Measurements from ENCODE around the gene CFAP20DC.

Gene CFAP20DC

GRCh38 chr3:58799271-58799670 is 250.6 kb downstream of the CFAP20DC start:
- Histone ChIP-seq H3K4me3 (ENCODE audit: low read length) (no peak overlapping the region), H3K27me3 (replicated peaks; ENCODE audit: insufficient read depth, low read length) (no peaks in the 10 kb centered on the region), H3K36me3 (replicated peaks; ENCODE audit: insufficient read depth, low read length) (no peaks in the 10 kb centered on the region), H4K20me1 (ENCODE audit: insufficient read depth, low read length) (no peaks in the 10 kb centered on the region), H3K9me2 (replicated peaks; ENCODE audit: insufficient read depth, low read length) (no peaks in the 10 kb centered on the region), H3K27ac (ENCODE audit: low read length) (no peak overlapping the region), H3F3A (ENCODE audit: insufficient read depth, low read length) (no peaks in the 10 kb centered on the region), H3K79me2 (ENCODE audit: low read length) (no peaks in the 10 kb centered on the region), H3K9me3 (replicated peaks; ENCODE audit: insufficient read depth, low read length) (no peaks in the 10 kb centered on the region), H3K9ac (ENCODE audit: low read length) (no peak overlapping the region), H3K4me2 (ENCODE audit: low read depth, low read length) (no peak overlapping the region), H3K4me1 (ENCODE audit: low read length) (no peaks in the 10 kb centered on the region), H2AFZ (ENCODE audit: low read length) (no peak overlapping the region)
- no peak for DNase-seq
- TF ChIP-seq EZH2 (optimal IDR thresholded peaks at IDR 0.05; ENCODE audit: low read depth, low read length) (no peak), CTCF (IDR thresholded peaks at IDR 0.05; ENCODE audit: low read length) (no peak)

- Histone ChIP-seq H3K4me3 (ENCODE audit: low read length) (no peak overlapping the region), H3K36me3 (replicated peaks; ENCODE audit: insufficient read depth, low read length) (no peaks in the 10 kb centered on the region), H3K4me2 (ENCODE audit: low read depth, low read length) (no peak overlapping the region), H2AFZ (ENCODE audit: low read length) (no peak overlapping the region), H3K9me2 (replicated peaks; ENCODE audit: insufficient read depth, low read length) (no peaks in the 10 kb centered on the region), H3K79me2 (ENCODE audit: low read length) (no peaks in the 10 kb centered on the region), H3K27ac (ENCODE audit: low read length) (no peak overlapping the region), H3K4me1 (ENCODE audit: low read length) (no peaks in the 10 kb centered on the region), H4K20me1 (ENCODE audit: insufficient read depth, low read length) (no peaks in the 10 kb centered on the region), H3K27me3 (replicated peaks; ENCODE audit: insufficient read depth, low read length) (no peaks in the 10 kb centered on the region), H3K9ac (ENCODE audit: low read length) (no peak overlapping the region), H3F3A (ENCODE audit: insufficient read depth, low read length) (no peaks in the 10 kb centered on the region), H3K9me3 (replicated peaks; ENCODE audit: insufficient read depth, low read length) (no peaks in the 10 kb centered on the region)
- DNase-seq = no peak
- no peak for TF ChIP-seq CTCF (IDR thresholded peaks at IDR 0.05; ENCODE audit: low read length)
- no peak for TF ChIP-seq EZH2 (optimal IDR thresholded peaks at IDR 0.05; ENCODE audit: low read depth, low read length)
- TF ChIP-seq EZH2phosphoT487 (IDR thresholded peaks at IDR 0.05; ENCODE audit: low read length) = no peak
These were observed 251.5 kb downstream of the CFAP20DC start for GRCh38 chr3:58798312-58798711.

- Histone ChIP-seq H3K36me3 (replicated peaks; ENCODE audit: insufficient read depth, low read length) (no peaks in the 10 kb centered on the region), H2AFZ (ENCODE audit: low read length) (no peak overlapping the region), H3F3A (ENCODE audit: insufficient read depth, low read length) (no peaks in the 10 kb centered on the region), H3K4me3 (ENCODE audit: low read length) (no peak overlapping the region), H3K79me2 (ENCODE audit: low read length) (no peaks in the 10 kb centered on the region), H3K9me2 (replicated peaks; ENCODE audit: insufficient read depth, low read length) (no peaks in the 10 kb centered on the region), H3K27ac (ENCODE audit: low read length) (no peak overlapping the region), H4K20me1 (ENCODE audit: insufficient read depth, low read length) (no peaks in the 10 kb centered on the region), H3K4me2 (ENCODE audit: low read depth, low read length) (no peak overlapping the region), H3K9me3 (replicated peaks; ENCODE audit: insufficient read depth, low read length) (no peaks in the 10 kb centered on the region), H3K4me1 (ENCODE audit: low read length) (no peaks in the 10 kb centered on the region), H3K27me3 (replicated peaks; ENCODE audit: insufficient read depth, low read length) (no peaks in the 10 kb centered on the region), H3K9ac (ENCODE audit: low read length) (no peak overlapping the region)
- no peak for TF ChIP-seq CTCF (IDR thresholded peaks at IDR 0.05; ENCODE audit: low read length)
- TF ChIP-seq EZH2phosphoT487 (IDR thresholded peaks at IDR 0.05; ENCODE audit: low read length) = no peak
- TF ChIP-seq EZH2 (optimal IDR thresholded peaks at IDR 0.05; ENCODE audit: low read depth, low read length) = no peak
- no peak for DNase-seq
These were observed 255.1 kb downstream of the CFAP20DC start for GRCh38 chr3:58794750-58795149.
